Hippocampal formation (tissue), 2 donors: ENCODE results near the gene NDST4.

Experiments used
- DNase-seq, 2 donors: peaks; one replicate each; lab custom pipeline; 2025; lab: John Stamatoyannopoulos, UW

NDST4 gene

GRCh38 chr4:115113506-115114106 lies at the start of gene NDST4:
NDST4 (minus strand) TSS chr4:115113620; CDS start chr4:115077036, 36,584 bp downstream.
- DNase-seq, result peak in 1 of 2 donors; percentile 40

DNA sequence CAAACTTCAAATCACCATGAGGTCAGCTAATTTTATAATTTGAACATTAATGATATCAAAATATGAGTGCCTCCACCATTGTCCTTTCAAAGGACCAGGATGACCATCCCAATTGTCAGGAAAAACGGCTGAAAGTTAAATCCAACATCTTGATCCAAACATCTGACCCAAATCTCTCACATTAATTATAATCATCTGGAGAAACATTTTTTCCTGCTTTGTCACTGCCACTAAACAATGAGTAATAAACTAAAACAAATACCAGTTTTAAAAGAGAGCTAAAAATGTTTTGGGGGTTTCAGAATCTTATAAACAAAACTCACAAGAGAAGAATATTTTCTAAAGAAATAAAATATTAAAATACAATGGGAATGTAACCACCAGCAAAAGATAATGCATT lies 45.7 kb upstream of the NDST4 start:
- no peak for DNase-seq

DNA sequence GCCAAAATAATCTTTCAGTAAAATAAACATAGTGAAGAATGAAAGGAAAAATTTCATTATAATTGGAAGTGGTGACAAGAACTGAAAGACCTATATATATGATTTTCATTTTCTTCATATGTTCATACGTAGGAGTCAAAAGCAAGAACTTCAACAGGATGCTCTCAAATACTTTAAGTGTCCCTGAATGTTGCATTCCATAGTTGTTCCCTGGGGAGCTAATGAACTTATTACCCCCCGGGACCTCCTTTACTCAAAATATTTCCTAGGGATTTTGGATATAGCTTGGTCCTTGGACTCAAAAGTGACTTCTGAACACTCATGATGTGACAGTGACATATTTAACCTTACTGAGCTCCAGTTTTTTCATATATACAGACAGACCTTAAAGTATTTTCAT lies 44.9 kb upstream of the NDST4 start:
- no peak for DNase-seq

GRCh38 chr4:115154826-115155225 lies 41.4 kb upstream of the NDST4 start:
- no peak for DNase-seq

- no peak for DNase-seq
Measured at GRCh38 chr4:115152965-115153364, 39.5 kb upstream of the NDST4 start.

DNA sequence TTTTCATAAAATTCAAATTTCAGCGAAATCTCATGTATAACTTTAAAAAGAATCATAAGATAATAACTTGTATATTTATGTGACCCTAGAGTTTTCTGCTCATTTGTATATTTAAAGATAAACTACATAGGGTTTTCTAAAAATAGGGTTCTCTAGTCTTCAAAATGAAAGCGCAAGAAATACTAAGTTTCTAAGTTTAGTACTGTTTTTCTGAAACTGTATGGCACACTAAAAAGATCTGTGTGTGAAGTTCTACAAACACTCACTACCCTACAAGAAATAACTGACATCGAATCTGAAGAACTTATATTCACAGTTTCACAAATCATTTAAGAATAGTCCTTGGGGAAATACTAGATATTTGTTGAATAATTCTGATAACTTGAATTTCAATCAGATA lies 38.7 kb upstream of the NDST4 start:
- DNase-seq, result no peak

- no peak for DNase-seq
Measured at GRCh38 chr4:115149106-115149505, 35.7 kb upstream of the NDST4 start.

DNA sequence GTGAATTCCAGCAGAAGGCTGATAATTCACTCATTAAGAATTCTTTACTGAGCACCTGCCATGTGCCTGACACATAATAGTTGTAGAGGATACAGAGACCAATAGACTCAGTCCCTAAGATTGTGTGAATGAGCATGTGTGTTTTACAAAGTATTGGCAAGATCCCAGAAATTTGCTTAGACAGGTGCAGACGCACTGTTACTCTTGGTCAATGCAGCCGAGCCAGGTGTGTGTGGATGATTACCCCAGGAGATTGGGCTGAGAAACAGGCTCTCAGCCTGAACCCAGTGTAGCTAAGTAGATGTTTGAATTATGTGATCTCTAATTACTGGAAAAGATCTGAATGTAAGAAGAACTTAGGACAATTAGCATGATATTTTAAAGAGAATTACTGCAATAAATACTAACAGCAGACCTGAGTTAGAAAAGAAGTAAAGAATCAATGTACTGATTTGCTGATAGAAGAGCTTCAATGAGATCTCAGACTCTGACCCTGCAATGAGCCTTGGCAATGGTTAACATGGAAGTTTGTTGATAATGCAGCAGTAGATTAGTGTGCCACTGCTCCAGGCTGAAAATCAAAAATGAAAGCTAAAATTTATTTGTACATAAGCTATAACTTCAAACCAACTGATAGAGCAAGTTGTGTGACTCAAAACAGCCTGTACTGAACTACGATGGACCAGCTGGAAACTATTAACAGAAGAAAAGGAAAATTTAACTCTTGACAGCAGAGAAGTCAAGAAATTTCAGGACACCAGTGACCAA lies 32.2 kb upstream of the NDST4 start:
- DNase-seq, result no peak

GRCh38 chr4:115128037-115128436 lies 14.6 kb upstream of the NDST4 start:
- DNase-seq, result no peak

GRCh38 chr4:115126491-115126890 lies 13.1 kb upstream of the NDST4 start:
- DNase-seq, result no peak

DNA sequence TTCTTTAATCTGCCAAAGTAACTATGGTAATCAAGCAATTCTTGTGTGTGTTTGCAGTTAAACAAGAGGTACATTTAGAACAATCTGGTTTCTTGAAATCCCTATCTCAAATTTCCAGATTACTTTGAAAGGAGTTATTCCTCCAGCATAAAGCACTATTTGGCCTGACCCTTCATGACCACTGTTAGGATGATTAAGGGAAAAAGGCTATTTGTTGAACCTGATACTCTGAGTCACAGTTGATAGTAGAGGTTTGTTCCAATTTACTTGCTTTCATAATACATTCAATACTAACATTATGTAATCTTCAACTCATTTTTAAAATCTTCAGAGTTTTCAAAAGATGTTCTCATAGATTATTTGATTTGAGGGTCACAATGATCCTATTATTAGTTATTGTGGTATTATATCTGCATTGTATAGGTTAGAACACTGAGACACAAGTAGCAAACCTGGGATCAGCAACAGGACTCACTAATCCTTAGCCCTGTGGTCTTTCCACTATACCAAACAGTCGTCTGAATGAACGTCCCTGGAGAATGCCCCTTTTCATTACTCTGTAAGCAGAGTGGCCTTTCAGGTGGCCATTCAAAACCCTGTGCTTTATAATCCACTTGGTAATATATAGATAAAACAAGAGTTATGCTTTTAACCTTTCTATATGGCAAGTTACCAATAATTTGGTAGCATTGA lies 8.1 kb upstream of the NDST4 start:
- no peak for DNase-seq

- no peak for DNase-seq
Measured at GRCh38 chr4:115119804-115120352, 6.5 kb upstream of the NDST4 start.

DNA sequence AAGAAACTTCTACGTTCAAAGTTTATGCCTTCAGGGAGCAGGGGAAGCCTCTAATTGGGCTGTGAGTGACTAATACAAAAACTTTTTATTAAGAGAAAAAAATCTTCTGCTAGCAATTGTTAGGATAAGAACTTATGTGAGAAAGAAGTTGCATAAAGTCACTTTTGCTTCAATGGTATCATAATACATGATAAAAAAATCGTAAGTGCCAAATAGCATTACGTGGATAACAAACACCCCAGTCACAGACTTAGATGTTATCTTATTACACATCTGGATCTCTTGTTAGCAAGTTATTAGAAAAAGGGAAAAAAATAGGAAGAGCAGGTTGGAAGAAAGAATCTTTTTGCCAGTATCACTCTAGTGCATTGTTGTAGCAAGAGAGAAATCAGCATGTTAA lies 4.2 kb upstream of the NDST4 start:
- DNase-seq, result no peak

- DNase-seq, result no peak
Measured at GRCh38 chr4:115110191-115111181, 2.9 kb downstream of the NDST4 start.

GRCh38 chr4:115108850-115109249 lies 4.6 kb downstream of the NDST4 start:
- no peak for DNase-seq

- DNase-seq, result no peak
Measured at GRCh38 chr4:115107411-115107810, 6.0 kb downstream of the NDST4 start.

- DNase-seq, result no peak
Measured at GRCh38 chr4:115101675-115102074, 11.7 kb downstream of the NDST4 start.

DNA sequence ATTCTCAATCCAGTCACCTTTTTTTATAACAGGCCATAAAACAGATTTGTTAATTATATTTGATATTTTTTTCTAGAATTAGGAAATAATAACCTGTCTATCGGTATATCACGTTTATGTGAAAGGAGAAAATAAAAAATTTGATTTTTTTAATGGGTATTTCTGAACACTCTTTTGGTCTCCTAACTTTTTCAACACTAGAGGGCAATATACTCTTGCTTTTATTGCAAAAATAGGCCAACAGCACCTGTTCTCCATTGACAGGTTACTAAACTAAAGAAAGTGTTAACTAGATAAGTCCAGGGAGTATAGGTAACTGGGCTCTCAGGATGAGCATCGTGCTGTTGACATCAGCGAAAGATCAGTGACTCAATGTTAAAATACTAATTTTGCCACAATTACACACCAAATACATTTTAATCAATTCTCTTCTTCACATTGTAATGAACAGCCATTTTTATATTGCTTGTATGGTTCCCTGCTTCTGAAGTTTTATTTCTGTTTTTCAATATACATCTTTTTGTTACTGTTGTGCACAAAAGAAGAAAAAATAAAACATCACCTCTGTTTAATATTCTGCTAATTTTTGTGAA lies 22.8 kb downstream of the NDST4 start:
- no peak for DNase-seq

DNA sequence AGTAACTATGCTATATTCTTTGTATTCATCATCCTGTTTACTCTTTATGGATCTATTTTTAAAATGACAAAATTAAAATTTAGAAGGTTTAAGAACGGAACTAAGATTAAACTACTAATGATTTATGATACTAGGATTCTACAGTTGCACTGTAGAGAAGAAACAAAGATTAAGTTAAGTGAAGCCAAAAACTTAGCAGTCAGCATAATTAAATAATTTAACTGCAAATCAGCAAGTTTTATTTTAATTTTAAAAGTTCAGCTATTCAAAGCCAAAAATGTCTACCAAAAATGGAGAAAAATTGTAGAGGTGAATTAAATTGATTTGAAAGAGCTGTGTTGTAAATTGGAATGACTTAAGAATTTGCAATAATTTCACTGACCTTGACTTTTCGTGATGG lies 30.8 kb downstream of the NDST4 start:
- DNase-seq, result no peak

GRCh38 chr4:115076691-115077090 lies 36.7 kb downstream of the NDST4 start:
- no peak for DNase-seq

GRCh38 chr4:115058533-115058932 lies 54.9 kb downstream of the NDST4 start:
- DNase-seq, result no peak
